ENCODE results near the gene SERTAD1. TPM values are rescaled to one million over a fixed set of nuclear protein-coding genes. Genes with fewer than 3 reads are reported as not detected.
"Not testable (repeated sequence)": the region's sequence is repeated elsewhere in the genome, so short reads cannot be mapped to it uniquely, and the experiment has no call there.

Gene SERTAD1
- total RNA-seq, 2 experiments from 2014 or later, result 7.3 to 7.9 TPM

GRCh38 chr19:40461669-40462221 lies 36.0 kb upstream of the SERTAD1 start:
- H3K4me3 Mint-ChIP-seq, result no peak overlapping the region
- POLR2A ChIA-PET, result no interaction called here
- peaks cover 7% of the 10 kb centered on the region for H3K27me3 Mint-ChIP-seq
- no peaks in the 10 kb centered on the region for H3K9me3 Mint-ChIP-seq
- no peaks in the 10 kb centered on the region for H3K36me3 Mint-ChIP-seq
- H3K27ac Mint-ChIP-seq, result no peak overlapping the region
- DNase-seq (no peak), ATAC-seq (ENCODE audit: low read depth) (no peak)
- H3K4me1 Mint-ChIP-seq, result peaks cover 22% of the 10 kb centered on the region

GRCh38 chr19:40460185-40460584 lies 34.4 kb upstream of the SERTAD1 start:
- H3K27me3 Mint-ChIP-seq, result no peaks in the 10 kb centered on the region
- no peaks in the 10 kb centered on the region for H3K36me3 Mint-ChIP-seq
- H3K4me1 Mint-ChIP-seq, result peaks cover 10% of the 10 kb centered on the region
- no peak for ATAC-seq (ENCODE audit: low read depth)
- no peak for DNase-seq
- POLR2A ChIA-PET, result no interaction called here
- no peaks in the 10 kb centered on the region for H3K9me3 Mint-ChIP-seq
- H3K27ac Mint-ChIP-seq, result no peak overlapping the region
- no peak overlapping the region for H3K4me3 Mint-ChIP-seq

GRCh38 chr19:40458597-40458974 lies 32.8 kb upstream of the SERTAD1 start:
- no peaks in the 10 kb centered on the region for H3K36me3 Mint-ChIP-seq
- no peak for DNase-seq
- POLR2A ChIA-PET, result no interaction called here
- no peaks in the 10 kb centered on the region for H3K9me3 Mint-ChIP-seq
- ATAC-seq (ENCODE audit: low read depth), result no peak
- H3K27me3 Mint-ChIP-seq, result no peaks in the 10 kb centered on the region
- H3K27ac Mint-ChIP-seq, result no peak overlapping the region
- H3K4me3 Mint-ChIP-seq, result no peak overlapping the region
- H3K4me1 Mint-ChIP-seq, result peaks cover 2% of the 10 kb centered on the region

- Mint-ChIP-seq H3K27me3 (no peaks in the 10 kb centered on the region), H3K4me3 (no peak overlapping the region), H3K36me3 (no peaks in the 10 kb centered on the region), H3K4me1 (peaks cover 2% of the 10 kb centered on the region), H3K27ac (no peak overlapping the region), H3K9me3 (no peaks in the 10 kb centered on the region)
- ATAC-seq (ENCODE audit: low read depth) (no peak), DNase-seq (no peak)
- POLR2A ChIA-PET, result no interaction called here
Observed at GRCh38 chr19:40457953-40458596, 32.3 kb upstream of the SERTAD1 start.

- Mint-ChIP-seq H3K9me3 (no peaks in the 10 kb centered on the region), H3K36me3 (no peaks in the 10 kb centered on the region), H3K27ac (no peak overlapping the region), H3K4me3 (no peak overlapping the region), H3K4me1 (peaks cover 2% of the 10 kb centered on the region), H3K27me3 (no peaks in the 10 kb centered on the region)
- ATAC-seq (ENCODE audit: low read depth) (no peak), DNase-seq (no peak)
- POLR2A ChIA-PET, result interaction anchor here (0.7 kb wide), 1 partner anchor 44 kb away, joined by 3 read pairs; no protein-coding TSS in a partner anchor
Observed at GRCh38 chr19:40457048-40457447, 31.3 kb upstream of the SERTAD1 start.

GRCh38 chr19:40453943-40454342 lies 28.2 kb upstream of the SERTAD1 start:
- POLR2A ChIA-PET; H3K4me3 Mint-ChIP-seq; H3K27ac Mint-ChIP-seq; H3K9me3 Mint-ChIP-seq; H3K36me3 Mint-ChIP-seq; DNase-seq; ATAC-seq (ENCODE audit: low read depth); H3K4me1 Mint-ChIP-seq; H3K27me3 Mint-ChIP-seq: not testable (repeated sequence)

- H3K36me3 Mint-ChIP-seq, result no peaks in the 10 kb centered on the region
- no peaks in the 10 kb centered on the region for H3K4me1 Mint-ChIP-seq
- DNase-seq (no peak), ATAC-seq (ENCODE audit: low read depth) (no peak)
- H3K4me3 Mint-ChIP-seq, result no peak overlapping the region
- no peaks in the 10 kb centered on the region for H3K9me3 Mint-ChIP-seq
- H3K27me3 Mint-ChIP-seq, result no peaks in the 10 kb centered on the region
- POLR2A ChIA-PET, result interaction anchor here (0.5 kb wide), 1 partner anchor 155 kb away, joined by 3 read pairs; no protein-coding TSS in a partner anchor
- no peak overlapping the region for H3K27ac Mint-ChIP-seq
Observed at GRCh38 chr19:40453151-40453735, 27.5 kb upstream of the SERTAD1 start.

GRCh38 chr19:40452016-40452415 lies 26.2 kb upstream of the SERTAD1 start:
- Mint-ChIP-seq H3K9me3 (no peaks in the 10 kb centered on the region), H3K27ac (no peak overlapping the region), H3K4me3 (no peak overlapping the region), H3K27me3 (no peaks in the 10 kb centered on the region), H3K36me3 (no peaks in the 10 kb centered on the region), H3K4me1 (no peaks in the 10 kb centered on the region)
- ATAC-seq (ENCODE audit: low read depth) (no peak), DNase-seq (no peak)
- POLR2A ChIA-PET, result interaction anchor here (0.6 kb wide), 1 partner anchor 381 kb away, joined by 3 read pairs; no protein-coding TSS in a partner anchor

GRCh38 chr19:40450664-40451063 lies 24.9 kb upstream of the SERTAD1 start:
- ATAC-seq (ENCODE audit: low read depth), result no peak
- Mint-ChIP-seq H3K27ac (no peak overlapping the region), H3K4me1 (no peaks in the 10 kb centered on the region), H3K9me3 (no peaks in the 10 kb centered on the region), H3K36me3 (no peaks in the 10 kb centered on the region), H3K4me3 (no peak overlapping the region), H3K27me3 (no peaks in the 10 kb centered on the region)
- POLR2A ChIA-PET, result interaction anchor here (0.6 kb wide), 1 partner anchor 105 kb away, joined by 4 read pairs; no protein-coding TSS in a partner anchor
- DNase-seq, result no peak

- no peak for ATAC-seq (ENCODE audit: low read depth)
- Mint-ChIP-seq H3K27ac (no peak overlapping the region), H3K4me1 (peaks cover 4% of the 10 kb centered on the region), H3K36me3 (no peaks in the 10 kb centered on the region), H3K27me3 (no peaks in the 10 kb centered on the region), H3K4me3 (no peak overlapping the region), H3K9me3 (no peaks in the 10 kb centered on the region)
- POLR2A ChIA-PET, result no interaction called here
- DNase-seq, result no peak
Observed at GRCh38 chr19:40449506-40449905, 23.7 kb upstream of the SERTAD1 start.

GRCh38 chr19:40446263-40446784 lies 20.5 kb upstream of the SERTAD1 start:
- POLR2A ChIA-PET, result no interaction called here
- ATAC-seq (ENCODE audit: low read depth) (no peak), DNase-seq (no peak)
- Mint-ChIP-seq H3K4me1 (peaks cover 11% of the 10 kb centered on the region), H3K4me3 (no peak overlapping the region), H3K27ac (peak overlapping the region; percentile 27), H3K36me3 (peaks cover 4% of the 10 kb centered on the region), H3K9me3 (no peaks in the 10 kb centered on the region), H3K27me3 (no peaks in the 10 kb centered on the region)

- Mint-ChIP-seq H3K27ac (no peak overlapping the region), H3K27me3 (no peaks in the 10 kb centered on the region), H3K4me3 (peak overlapping the region; percentile 50), H3K4me1 (peaks cover 11% of the 10 kb centered on the region), H3K36me3 (peaks cover 7% of the 10 kb centered on the region), H3K9me3 (no peaks in the 10 kb centered on the region)
- POLR2A ChIA-PET, result no interaction called here
- ATAC-seq (ENCODE audit: low read depth) (no peak), DNase-seq (no peak)
Observed at GRCh38 chr19:40445780-40446262, 20.0 kb upstream of the SERTAD1 start.

- peak overlapping the region; percentile 96 for H3K27ac Mint-ChIP-seq
- H3K27me3 Mint-ChIP-seq, result no peaks in the 10 kb centered on the region
- DNase-seq (no peak), ATAC-seq (ENCODE audit: low read depth) (no peak)
- peaks cover 11% of the 10 kb centered on the region for H3K4me1 Mint-ChIP-seq
- POLR2A ChIA-PET, result interaction anchor here (1.4 to 3.3 kb wide), 3 partner anchors 18 to 97 kb away, joined by 4 to 35 read pairs (median 22); partner anchors contain the start of genes C19orf47, PLD3 and SERTAD1
- no peaks in the 10 kb centered on the region for H3K9me3 Mint-ChIP-seq
- peak overlapping the region; percentile 96 for H3K4me3 Mint-ChIP-seq
- H3K36me3 Mint-ChIP-seq, result peaks cover 9% of the 10 kb centered on the region
Observed at GRCh38 chr19:40444825-40445312, 19.1 kb upstream of the SERTAD1 start.

All from activated naive CD8-positive, alpha-beta T cell treated with anti-CD3 and anti-CD28 coated beads, Interleukin-2, amount 10 ng/mL, durations not matched to agents 7 days and 5 days (primary cell).